GM19035 (cell line): ENCODE data around the gene KCNK15.

ENCODE experiments used
- ATAC-seq: cut with Tn5 transposase; IDR thresholded peaks from one replicate; pipeline ENCODE4 v1.9.1; 2021; ENCODE audit not compliant: unreplicated experiment

Gene KCNK15

GRCh38 chr20:44787299-44787698 lies 41.6 kb downstream of the KCNK15 start:
- no peak for ATAC-seq

- ATAC-seq: no peak
Observed at GRCh38 chr20:44788706-44789456, 43.2 kb downstream of the KCNK15 start.

- no peak for ATAC-seq
Observed at GRCh38 chr20:44790638-44791393, 45.2 kb downstream of the KCNK15 start.

GRCh38 chr20:44792796-44793195 lies 47.1 kb downstream of the KCNK15 start:
- ATAC-seq: no peak

GRCh38 chr20:44795836-44796235 lies 50.2 kb downstream of the KCNK15 start:
- ATAC-seq: no peak

GRCh38 chr20:44796311-44796710 lies 50.6 kb downstream of the KCNK15 start:
- ATAC-seq: no peak

- ATAC-seq: no peak
Observed at GRCh38 chr20:44796758-44797457, 51.2 kb downstream of the KCNK15 start.

- no peak for ATAC-seq
Observed at GRCh38 chr20:44799691-44800090, 54.0 kb downstream of the KCNK15 start.

GRCh38 chr20:44800391-44801046 lies 54.9 kb downstream of the KCNK15 start:
- no peak for ATAC-seq
